Activated naive CD8-positive, alpha-beta T cell treated with anti-CD3 and anti-CD28 coated beads, Interleukin-2, amount 50 U/mL, for 24 hours (primary cell): ENCODE results near the gene SLCO4C1.
"Not testable (repeated sequence)": the region's sequence is repeated elsewhere in the genome, so short reads cannot be mapped to it uniquely, and the experiment has no call there.

Experiments used
- ATAC-seq: fragments of 150-1000 bp; cut with Tn5 transposase; one replicate; pipeline ENCODE4 v1.10.0; 2021
- DNase-seq: peaks from one replicate; pipeline ENCODE4 v3.0.0; 2021
- H3K27ac Mint-ChIP-seq: one replicate; pipeline ENCODE4 v1.8.0; 2021; ENCODE audit warnings: mild to moderate bottlenecking, mixed read lengths
- H3K27me3 Mint-ChIP-seq: one replicate; pipeline ENCODE4 v1.8.0; 2021; ENCODE audit warnings: mixed read lengths
- H3K36me3 Mint-ChIP-seq: one replicate; pipeline ENCODE4 v1.8.0; 2021; ENCODE audit warnings: low read depth, mixed read lengths
- H3K4me1 Mint-ChIP-seq: one replicate; pipeline ENCODE4 v1.8.0; 2021; ENCODE audit warnings: mixed read lengths
- H3K4me3 Mint-ChIP-seq: one replicate; pipeline ENCODE4 v1.8.0; 2021; ENCODE audit warnings: mild to moderate bottlenecking, moderate library complexity, mixed read lengths
- H3K9me3 Mint-ChIP-seq: one replicate; pipeline ENCODE4 v1.8.0; 2021; ENCODE audit warnings: mixed read lengths

Gene SLCO4C1, protein sequence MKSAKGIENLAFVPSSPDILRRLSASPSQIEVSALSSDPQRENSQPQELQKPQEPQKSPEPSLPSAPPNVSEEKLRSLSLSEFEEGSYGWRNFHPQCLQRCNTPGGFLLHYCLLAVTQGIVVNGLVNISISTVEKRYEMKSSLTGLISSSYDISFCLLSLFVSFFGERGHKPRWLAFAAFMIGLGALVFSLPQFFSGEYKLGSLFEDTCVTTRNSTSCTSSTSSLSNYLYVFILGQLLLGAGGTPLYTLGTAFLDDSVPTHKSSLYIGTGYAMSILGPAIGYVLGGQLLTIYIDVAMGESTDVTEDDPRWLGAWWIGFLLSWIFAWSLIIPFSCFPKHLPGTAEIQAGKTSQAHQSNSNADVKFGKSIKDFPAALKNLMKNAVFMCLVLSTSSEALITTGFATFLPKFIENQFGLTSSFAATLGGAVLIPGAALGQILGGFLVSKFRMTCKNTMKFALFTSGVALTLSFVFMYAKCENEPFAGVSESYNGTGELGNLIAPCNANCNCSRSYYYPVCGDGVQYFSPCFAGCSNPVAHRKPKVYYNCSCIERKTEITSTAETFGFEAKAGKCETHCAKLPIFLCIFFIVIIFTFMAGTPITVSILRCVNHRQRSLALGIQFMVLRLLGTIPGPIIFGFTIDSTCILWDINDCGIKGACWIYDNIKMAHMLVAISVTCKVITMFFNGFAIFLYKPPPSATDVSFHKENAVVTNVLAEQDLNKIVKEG

GRCh38 chr5:102296178-102296817 is at the start of gene SLCO4C1:
Gene SLCO4C1 (minus strand): TSS chr5:102296284. CDS start chr5:102296262, 22 bp downstream.
- H3K27me3 Mint-ChIP-seq: peaks cover 10% of the 10 kb centered on the region
- ATAC-seq (peak; percentile 96), DNase-seq (peak; percentile 81)
- peaks cover 22% of the 10 kb centered on the region for H3K4me1 Mint-ChIP-seq
- peak within 1 kb of the TSS; percentile 74 for H3K4me3 Mint-ChIP-seq
- peak within 1 kb of the TSS; percentile 49 for H3K27ac Mint-ChIP-seq
- no peaks in the 10 kb centered on the region for H3K9me3 Mint-ChIP-seq
- H3K36me3 Mint-ChIP-seq: no peaks in the 10 kb centered on the region

- no peaks in the 10 kb centered on the region for H3K27me3 Mint-ChIP-seq
- no peak for ATAC-seq
These were observed 45.7 kb upstream of the SLCO4C1 start for GRCh38 chr5:102341681-102342288.

GRCh38 chr5:102324714-102325113 is 28.6 kb upstream of the SLCO4C1 start:
- Mint-ChIP-seq H3K36me3 (no peaks in the 10 kb centered on the region), H3K27me3 (no peaks in the 10 kb centered on the region), H3K9me3 (no peaks in the 10 kb centered on the region), H3K27ac (no peak overlapping the region), H3K4me1 (no peaks in the 10 kb centered on the region), H3K4me3 (no peak overlapping the region)
- DNase-seq (no peak), ATAC-seq (no peak)

More at GRCh38 chr5:102341681-102342288, 45.7 kb upstream of the SLCO4C1 start:
- no peak overlapping the region for H3K4me3 Mint-ChIP-seq
- no peaks in the 10 kb centered on the region for H3K9me3 Mint-ChIP-seq
- no peaks in the 10 kb centered on the region for H3K4me1 Mint-ChIP-seq
- no peak overlapping the region for H3K27ac Mint-ChIP-seq
- no peak for DNase-seq
- no peaks in the 10 kb centered on the region for H3K36me3 Mint-ChIP-seq

GRCh38 chr5:102318801-102319200 is 22.7 kb upstream of the SLCO4C1 start:
- ATAC-seq: not testable (repeated sequence)

GRCh38 chr5:102314328-102314727 is 18.2 kb upstream of the SLCO4C1 start:
- no peak overlapping the region for H3K4me3 Mint-ChIP-seq
- ATAC-seq: no peak
- no peak for DNase-seq

More at GRCh38 chr5:102318801-102319200, 22.7 kb upstream of the SLCO4C1 start:
- H3K36me3 Mint-ChIP-seq, DNase-seq, H3K9me3 Mint-ChIP-seq, H3K27me3 Mint-ChIP-seq, H3K4me3 Mint-ChIP-seq, H3K4me1 Mint-ChIP-seq, H3K27ac Mint-ChIP-seq: not testable (repeated sequence)

DNA sequence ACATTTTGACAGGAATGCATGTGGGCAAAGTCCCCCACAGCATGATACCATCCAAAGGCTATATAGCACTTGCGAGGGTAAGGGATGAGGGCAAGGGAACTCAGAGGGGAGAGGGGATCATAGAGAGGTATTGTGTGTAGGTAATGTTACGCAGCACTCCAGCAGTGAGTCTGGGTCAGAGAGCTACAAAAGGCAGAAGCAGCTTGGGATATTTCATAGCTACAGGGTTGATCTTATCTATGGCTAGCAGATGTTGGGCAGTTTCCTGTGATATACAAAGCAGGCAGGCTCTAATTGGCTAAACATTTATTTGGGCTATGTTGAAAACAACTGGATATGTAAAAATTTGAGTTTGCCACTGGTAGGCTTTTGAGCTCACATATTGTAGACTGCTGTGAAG is 17.8 kb upstream of the SLCO4C1 start:
- no peak for ATAC-seq

More at GRCh38 chr5:102314328-102314727, 18.2 kb upstream of the SLCO4C1 start:
- no peak overlapping the region for H3K27ac Mint-ChIP-seq
- H3K4me1 Mint-ChIP-seq: no peaks in the 10 kb centered on the region
- H3K36me3 Mint-ChIP-seq: no peaks in the 10 kb centered on the region
- no peaks in the 10 kb centered on the region for H3K27me3 Mint-ChIP-seq
- no peaks in the 10 kb centered on the region for H3K9me3 Mint-ChIP-seq

GRCh38 chr5:102312586-102313370 is 16.7 kb upstream of the SLCO4C1 start:
- ATAC-seq (no peak), DNase-seq (no peak)
- Mint-ChIP-seq H3K4me3 (no peak overlapping the region), H3K27me3 (no peaks in the 10 kb centered on the region), H3K4me1 (no peaks in the 10 kb centered on the region), H3K9me3 (no peaks in the 10 kb centered on the region), H3K27ac (no peak overlapping the region), H3K36me3 (no peaks in the 10 kb centered on the region)

More for the DNA sequence above, 17.8 kb upstream of the SLCO4C1 start:
- H3K9me3 Mint-ChIP-seq: no peaks in the 10 kb centered on the region
- H3K4me3 Mint-ChIP-seq: no peak overlapping the region
- H3K36me3 Mint-ChIP-seq: no peaks in the 10 kb centered on the region
- no peaks in the 10 kb centered on the region for H3K27me3 Mint-ChIP-seq
- H3K27ac Mint-ChIP-seq: no peak overlapping the region
- no peaks in the 10 kb centered on the region for H3K4me1 Mint-ChIP-seq
- no peak for DNase-seq

DNA sequence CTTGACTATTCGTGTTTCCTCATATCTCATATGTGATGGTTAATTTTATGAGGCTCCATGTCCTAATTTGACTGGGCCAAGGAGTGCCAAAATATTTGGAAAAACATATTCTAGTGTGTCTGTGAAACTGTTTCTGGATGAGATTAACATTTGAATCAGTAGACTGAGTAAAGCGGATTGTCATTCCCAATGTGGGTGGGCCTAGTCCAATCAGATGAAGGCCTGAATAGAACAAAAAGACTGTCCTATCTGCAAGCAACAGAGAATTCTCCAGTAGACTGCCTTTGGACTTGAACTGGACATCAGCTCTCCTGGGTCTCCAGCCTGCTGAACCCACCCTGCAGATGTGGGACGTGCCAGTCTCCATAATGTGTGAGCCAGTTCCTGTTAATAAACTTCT is 13.5 kb upstream of the SLCO4C1 start:
- Mint-ChIP-seq H3K36me3 (no peaks in the 10 kb centered on the region), H3K4me1 (no peaks in the 10 kb centered on the region), H3K27ac (no peak overlapping the region), H3K9me3 (no peaks in the 10 kb centered on the region), H3K4me3 (no peak overlapping the region), H3K27me3 (no peaks in the 10 kb centered on the region)
- DNase-seq (no peak), ATAC-seq (no peak)

DNA sequence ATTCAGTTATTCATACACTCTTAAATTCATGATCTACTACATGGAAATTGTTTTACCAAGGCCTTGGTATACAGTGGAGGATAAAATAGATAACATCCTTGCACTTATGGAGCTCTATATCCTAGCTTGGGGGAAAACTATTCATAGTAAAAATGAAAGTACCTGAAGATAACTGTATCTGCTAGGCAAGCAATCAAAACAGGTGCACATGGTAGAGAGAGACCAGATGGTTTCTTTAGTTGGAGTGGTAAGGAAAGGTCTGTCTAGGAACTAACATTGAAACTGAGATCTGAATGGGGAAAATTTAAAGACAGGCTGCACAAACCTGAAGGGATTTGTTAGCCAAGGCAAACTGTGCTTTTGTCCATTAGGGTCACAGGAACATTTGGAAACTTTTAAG is 11.1 kb upstream of the SLCO4C1 start:
- Mint-ChIP-seq H3K27me3 (no peaks in the 10 kb centered on the region), H3K9me3 (no peaks in the 10 kb centered on the region), H3K4me3 (no peak overlapping the region), H3K36me3 (no peaks in the 10 kb centered on the region), H3K27ac (no peak overlapping the region), H3K4me1 (no peaks in the 10 kb centered on the region)
- ATAC-seq: no peak
- no peak for DNase-seq

DNA sequence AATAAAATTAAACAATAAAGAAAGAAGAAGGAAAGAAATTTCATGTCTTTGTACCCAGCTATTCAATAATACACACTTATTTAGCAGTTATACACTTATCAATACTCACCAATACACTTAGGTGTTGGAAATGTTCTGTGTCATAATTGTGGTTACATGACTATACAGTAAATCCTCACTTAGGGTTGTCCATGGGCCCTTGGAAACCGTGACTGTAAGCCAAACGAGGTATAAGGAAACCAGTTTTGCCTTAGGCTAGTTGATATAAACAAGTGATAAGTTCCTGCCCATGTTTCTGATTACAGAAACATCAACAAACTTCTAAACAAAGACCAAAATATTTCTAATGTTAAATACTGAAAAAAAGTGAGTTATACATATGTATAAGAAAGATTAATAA is 10.0 kb upstream of the SLCO4C1 start:
- Mint-ChIP-seq H3K4me1 (no peaks in the 10 kb centered on the region), H3K27ac (no peak overlapping the region), H3K4me3 (no peak overlapping the region), H3K9me3 (no peaks in the 10 kb centered on the region), H3K27me3 (no peaks in the 10 kb centered on the region), H3K36me3 (no peaks in the 10 kb centered on the region)
- ATAC-seq (no peak), DNase-seq (no peak)

DNA sequence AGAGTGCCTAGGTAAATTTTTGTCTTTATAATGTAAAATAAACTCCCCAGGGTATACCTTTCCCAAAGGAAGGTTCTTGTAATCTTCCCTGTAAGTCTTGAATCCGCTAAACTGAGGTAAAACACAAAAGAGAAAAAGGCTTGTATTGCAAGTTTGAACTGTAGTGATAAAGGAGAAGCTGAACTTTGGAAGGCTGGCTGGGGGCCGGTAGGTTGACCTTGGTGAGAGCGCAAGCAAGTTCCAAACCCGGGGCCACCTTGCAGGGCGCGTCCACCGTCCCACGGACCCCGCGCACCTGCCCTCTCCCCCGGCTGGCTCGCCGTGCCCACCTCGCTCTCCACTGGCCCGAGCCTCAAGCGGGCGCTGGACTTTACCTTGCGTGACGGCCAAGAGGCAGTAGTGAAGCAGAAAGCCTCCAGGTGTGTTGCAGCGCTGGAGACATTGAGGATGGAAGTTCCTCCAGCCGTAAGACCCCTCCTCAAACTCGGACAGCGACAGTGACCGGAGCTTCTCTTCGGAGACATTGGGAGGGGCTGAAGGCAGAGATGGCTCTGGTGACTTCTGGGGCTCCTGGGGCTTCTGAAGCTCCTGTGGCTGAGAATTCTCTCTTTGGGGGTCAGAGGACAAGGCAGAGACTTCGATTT is 428 bp downstream of the SLCO4C1 start:
- no peak overlapping the region for H3K27ac Mint-ChIP-seq
- H3K9me3 Mint-ChIP-seq: no peaks in the 10 kb centered on the region
- ATAC-seq (no peak), DNase-seq (no peak)
- H3K4me1 Mint-ChIP-seq: peaks cover 22% of the 10 kb centered on the region
- H3K36me3 Mint-ChIP-seq: no peaks in the 10 kb centered on the region
- peaks cover 10% of the 10 kb centered on the region for H3K27me3 Mint-ChIP-seq
- peak overlapping the region; percentile 74 for H3K4me3 Mint-ChIP-seq

DNA sequence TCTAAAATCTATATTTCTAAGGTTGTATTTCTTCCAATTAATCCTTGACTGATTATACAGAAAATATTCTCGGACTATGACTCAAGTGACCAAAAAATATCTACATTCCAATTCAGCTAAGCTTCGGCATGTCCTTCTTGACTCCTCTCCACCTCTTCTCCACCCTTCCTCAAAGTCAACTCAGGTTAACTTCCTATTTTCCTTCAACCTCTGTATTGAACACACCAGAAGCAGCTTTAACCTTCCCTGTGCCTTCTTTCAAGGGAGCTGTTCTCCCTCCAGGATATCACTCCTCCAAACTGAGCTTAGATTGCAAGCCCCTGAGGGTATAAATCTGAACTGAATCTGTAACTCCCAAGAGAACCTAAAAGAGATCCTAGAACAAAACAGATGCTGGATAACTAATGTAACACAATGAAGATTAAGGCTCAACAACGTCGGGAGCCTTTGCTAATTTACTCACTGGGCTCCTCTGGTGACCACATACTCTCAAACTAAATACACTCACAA is 1.1 kb downstream of the SLCO4C1 start:
- no peak for ATAC-seq
- peak overlapping the region; percentile 74 for H3K4me3 Mint-ChIP-seq
- H3K36me3 Mint-ChIP-seq: no peaks in the 10 kb centered on the region
- DNase-seq: no peak
- H3K27ac Mint-ChIP-seq: no peak overlapping the region
- H3K4me1 Mint-ChIP-seq: peaks cover 22% of the 10 kb centered on the region
- H3K27me3 Mint-ChIP-seq: peaks cover 10% of the 10 kb centered on the region
- H3K9me3 Mint-ChIP-seq: no peaks in the 10 kb centered on the region

DNA sequence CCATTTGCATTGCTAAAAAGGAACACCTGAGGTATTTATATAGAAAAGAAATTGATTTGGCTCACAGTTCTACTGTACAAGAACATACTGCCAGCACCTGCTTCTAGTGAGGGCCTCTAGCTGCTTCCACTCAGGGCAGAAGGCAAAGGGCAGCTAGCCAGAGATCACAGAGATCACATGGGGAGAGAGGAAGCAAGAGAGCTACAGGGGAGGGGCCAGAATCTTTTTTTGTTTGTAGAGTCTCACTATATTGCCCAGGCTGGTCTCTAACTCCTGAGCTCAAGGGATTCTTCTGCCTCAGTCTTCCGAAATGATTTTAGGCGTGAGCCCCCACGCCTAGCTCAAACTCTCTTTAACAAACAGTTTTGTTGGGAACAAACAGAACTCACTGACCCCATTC is 6.1 kb downstream of the SLCO4C1 start:
- Mint-ChIP-seq H3K36me3 (no peaks in the 10 kb centered on the region), H3K4me3 (no peak overlapping the region), H3K4me1 (peaks cover 7% of the 10 kb centered on the region), H3K9me3 (no peaks in the 10 kb centered on the region), H3K27me3 (peaks cover 5% of the 10 kb centered on the region), H3K27ac (no peak overlapping the region)
- DNase-seq (no peak), ATAC-seq (no peak)
